NT2/D1 (cell line): Measurements from ENCODE around the gene EIF4G3.

Experiments
- YY1 ChIP-seq: IDR thresholded peaks from 2 replicates; pipeline ENCODE4 v1.6.1; 2011; ENCODE audit not compliant: insufficient read length, insufficient read depth
- ZNF274 ChIP-seq: IDR thresholded peaks from 2 replicates; pipeline ENCODE4 v1.6.1; 2011; ENCODE audit warnings: mild to moderate bottlenecking, low read depth, low read length

GRCh38 chr1:21045351-21045750 lies 131.3 kb downstream of the EIF4G3 start:
- TF ChIP-seq ZNF274 (no peak), YY1 (no peak)
